Activated CD8-positive, alpha-beta memory T cell treated with anti-CD3 and anti-CD28 coated beads, Interleukin-2, amount 50 U/mL, for 48 hours (primary cell): ENCODE measurements around the gene ZNF367.

Experiments used
- DNase-seq: peaks from one replicate; pipeline ENCODE4 v3.0.0-alpha.2; 2020

The ZNF367 gene

DNA sequence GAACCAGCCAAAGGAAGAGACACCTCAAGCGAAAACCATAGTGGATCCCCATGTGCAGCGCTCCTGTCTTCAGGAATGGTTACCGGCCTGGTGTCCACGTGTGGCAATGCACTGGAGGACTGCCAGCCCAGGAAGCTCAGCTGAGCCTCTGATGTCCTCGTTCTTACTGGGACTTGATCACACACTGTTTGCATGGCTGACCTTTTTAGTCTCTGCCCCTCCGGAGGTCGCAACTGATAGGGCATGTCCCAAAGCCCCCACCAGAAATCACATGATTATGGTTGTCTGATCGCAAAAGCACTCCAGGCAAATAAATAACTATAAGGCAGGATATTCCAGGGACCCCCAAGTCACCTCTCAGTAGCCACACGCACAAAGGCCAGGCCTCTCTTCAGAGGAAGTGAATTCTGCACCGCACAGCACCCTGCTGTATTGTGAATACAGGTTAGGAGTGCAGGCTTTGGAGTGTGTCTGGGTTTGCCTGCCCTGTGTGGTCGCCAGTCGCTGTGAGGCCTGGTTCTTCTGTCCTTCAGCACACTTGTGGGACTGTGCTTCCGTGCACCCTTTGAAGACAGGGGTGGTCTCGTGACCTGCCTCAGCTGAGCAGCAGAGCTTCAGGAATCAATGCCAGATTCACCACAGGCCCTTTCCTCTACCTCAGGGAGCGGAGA is 18.4 kb upstream of the ZNF367 start:
- no peak for DNase-seq

- no peak for DNase-seq
Observed at GRCh38 chr9:96436063-96436455, 17.9 kb upstream of the ZNF367 start.

DNA sequence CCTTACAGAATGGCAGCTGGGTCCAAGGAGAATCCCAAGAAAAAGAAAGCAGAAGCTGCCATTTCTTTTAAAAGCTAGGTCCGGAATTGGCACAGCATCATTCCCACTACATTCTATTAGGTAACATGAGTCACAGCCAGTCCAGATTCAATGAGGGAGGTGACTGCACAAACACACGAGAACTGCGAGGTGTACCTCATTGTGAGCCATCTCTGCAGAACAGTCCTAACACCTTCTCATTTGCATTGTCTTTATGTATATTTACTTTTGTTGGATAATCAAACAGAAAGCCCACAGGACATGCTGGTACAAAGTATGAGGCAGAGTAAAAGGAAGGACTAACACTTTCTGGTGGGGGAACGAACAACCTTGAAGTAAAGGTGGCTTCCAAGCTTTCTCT is 17.2 kb upstream of the ZNF367 start:
- no peak for DNase-seq

- DNase-seq = no peak
Observed at GRCh38 chr9:96430377-96430776, 12.2 kb upstream of the ZNF367 start.

GRCh38 chr9:96429732-96430131 is 11.6 kb upstream of the ZNF367 start:
- no peak for DNase-seq

DNA sequence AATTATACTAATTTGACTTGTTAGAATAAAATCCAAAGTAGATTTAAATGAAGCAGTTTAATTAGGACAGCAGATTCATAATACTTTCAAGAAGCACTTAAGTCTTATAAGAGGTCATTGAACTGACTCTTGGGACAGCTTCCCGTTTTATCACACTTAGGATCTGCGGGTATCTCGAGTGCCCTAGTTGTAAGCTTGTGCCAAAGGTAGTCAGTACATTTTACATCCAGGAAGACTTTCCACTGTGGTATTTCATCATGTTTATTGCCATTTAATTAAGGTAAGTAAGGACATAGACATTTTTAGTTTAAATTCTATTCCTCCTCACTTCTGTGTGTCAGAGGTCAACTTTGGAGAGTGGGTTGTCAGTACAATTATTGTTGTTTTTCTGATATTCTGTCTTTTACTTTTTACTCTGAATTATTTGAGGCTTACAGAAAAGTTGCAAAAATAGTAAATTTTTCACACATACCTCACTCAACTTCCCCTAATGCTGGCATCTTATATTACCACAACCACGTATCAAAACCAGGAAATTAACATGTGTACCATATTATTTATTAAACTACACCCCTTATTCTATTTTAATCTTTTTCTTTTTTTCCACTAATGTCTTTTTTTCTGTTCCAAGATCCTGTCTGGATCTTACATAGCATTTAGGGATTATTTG is 7.5 kb upstream of the ZNF367 start:
- DNase-seq = no peak

DNA sequence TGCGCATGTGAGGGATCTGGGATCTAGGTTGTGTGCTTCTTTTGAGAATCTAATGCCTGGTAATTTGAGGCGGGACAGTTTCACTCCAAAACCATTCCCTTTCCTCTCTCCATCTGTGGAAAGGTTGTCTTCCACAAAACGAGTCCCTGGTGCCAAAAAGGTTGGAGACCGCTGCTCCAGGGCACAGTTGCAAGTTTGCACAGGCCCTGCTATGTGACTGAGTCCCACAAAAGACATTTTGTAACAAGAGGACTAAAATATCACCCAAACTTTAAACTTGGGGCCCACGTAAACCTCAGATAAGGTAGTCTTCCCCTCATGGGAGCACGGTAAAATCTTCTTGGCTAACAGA is 5.8 kb upstream of the ZNF367 start:
- no peak for DNase-seq

DNA sequence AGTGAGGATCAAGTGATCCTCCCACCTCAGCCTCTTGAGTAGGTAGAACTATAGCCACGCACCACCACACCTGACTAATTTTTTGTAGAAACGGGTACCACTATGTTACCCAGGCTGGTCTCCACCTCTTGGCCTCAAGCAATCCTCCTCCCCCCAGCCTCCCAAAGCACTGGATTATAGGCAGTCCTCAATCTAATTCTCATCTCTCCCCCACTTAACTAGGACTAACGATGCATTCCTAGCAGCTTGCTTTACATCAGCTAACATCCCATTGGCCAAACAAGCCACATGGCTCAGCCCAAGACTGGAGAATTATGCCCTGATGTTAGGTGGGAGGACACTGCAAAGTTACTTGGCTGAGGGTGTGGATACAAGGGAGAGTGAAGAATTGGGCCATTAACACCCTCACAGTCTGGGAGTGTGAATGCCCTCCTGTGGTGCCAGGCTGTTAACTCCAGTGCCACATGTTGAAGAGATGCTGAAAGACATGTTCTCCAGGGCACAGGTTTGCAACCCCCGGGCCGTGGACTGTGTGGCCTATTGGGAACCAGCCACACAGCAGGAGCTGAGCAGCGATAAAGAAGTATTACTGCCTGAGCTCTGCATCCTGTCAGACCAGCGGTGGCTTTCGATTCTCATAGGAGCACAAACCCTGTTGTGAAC is 5.3 kb upstream of the ZNF367 start:
- DNase-seq = no peak

DNA sequence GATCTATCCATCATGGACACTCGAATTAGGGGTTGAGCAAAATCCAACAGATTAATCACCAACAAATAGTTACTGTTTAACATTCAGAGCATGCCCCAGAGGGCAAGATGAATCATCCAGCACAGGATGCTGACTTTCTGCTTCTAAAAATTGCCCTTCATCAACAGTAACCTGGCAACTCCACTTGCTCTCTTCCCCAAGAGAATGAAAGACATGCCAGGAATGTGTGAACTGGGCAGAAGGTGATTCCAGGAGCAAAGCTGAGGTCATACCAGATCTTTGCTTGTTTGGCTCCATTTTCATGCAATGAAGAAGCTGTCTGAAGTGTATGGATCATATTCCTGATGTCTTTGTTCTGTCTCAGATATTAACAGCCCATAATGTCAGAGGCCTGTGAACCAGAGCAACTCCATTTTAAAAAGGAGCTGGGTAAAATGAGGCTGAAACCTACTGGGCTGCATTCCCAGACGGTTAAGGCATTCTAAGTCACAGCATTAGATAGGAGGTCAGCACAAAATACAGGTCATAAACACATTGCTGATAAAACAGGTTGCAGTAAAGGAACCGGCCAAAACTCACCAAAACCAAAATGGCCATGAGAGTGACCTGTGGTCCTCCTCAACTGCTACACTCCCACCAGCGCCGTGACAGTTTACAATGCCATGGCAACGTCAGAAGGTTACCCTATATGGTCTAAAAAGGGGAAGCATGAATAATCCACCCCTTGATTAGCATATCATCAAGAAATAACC is 2.5 kb upstream of the ZNF367 start:
- DNase-seq = no peak

DNA sequence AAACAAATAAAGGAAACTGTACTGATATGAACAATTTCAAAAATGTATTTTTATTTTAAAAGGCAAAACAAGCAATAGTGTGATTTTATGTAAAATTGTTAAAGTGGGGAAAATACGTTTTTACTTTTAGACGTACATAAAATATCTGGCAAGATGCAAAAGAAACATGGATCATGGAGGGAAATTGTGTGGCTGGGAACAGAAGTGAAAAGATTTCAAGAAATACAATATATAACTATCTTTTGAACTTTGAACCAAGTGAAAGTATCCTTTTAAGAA is 1.5 kb upstream of the ZNF367 start:
- DNase-seq = no peak

DNA sequence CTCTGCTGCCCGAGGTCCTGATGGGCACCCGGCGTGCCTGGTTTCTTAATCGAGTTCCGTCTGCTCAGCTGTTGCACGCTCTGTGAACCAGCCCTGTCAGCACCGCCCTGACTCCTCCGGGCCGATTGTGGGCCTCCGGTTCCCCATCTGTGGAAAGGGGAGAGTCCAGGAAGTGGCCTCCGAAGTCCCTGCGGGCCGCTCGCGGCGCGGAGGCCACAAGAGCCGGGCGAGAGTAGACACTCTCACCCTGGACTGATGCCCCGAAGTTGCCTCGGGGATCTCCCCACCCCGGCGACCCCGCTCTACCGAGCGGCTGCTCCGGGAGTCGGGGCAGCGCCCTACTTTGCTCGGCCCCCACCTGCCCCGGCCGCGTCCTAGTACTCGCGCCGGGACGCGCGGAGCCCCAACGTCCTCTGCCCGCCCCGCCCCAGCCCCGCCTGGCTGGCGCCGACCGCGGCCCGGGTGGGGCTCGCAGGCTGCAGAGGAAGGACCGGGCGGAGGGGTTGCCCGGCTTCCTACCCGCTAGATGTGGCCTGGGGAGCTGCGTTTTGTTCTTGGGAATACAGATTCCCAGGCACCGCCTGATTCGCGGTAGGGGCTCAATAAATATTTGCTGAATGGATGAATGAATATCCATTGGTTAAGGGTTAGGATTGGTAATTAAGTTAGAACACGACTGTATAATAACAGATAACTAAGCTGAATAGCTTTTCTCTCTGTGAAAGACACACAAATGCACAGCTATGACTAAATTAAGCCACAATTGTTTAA is 935 bp upstream of the ZNF367 start:
- DNase-seq = peak; percentile 79

GRCh38 chr9:96417661-96418082 is 498 bp downstream of the ZNF367 start:
- DNase-seq = peak; percentile 78

- peak; percentile 96 for DNase-seq
Observed at GRCh38 chr9:96417051-96417586, 1.1 kb downstream of the ZNF367 start.

GRCh38 chr9:96413302-96414221 is 4.6 kb downstream of the ZNF367 start:
- no peak for DNase-seq

- DNase-seq = no peak
Observed at GRCh38 chr9:96412174-96412913, 5.8 kb downstream of the ZNF367 start.

GRCh38 chr9:96411129-96411838 is 6.9 kb downstream of the ZNF367 start:
- no peak for DNase-seq

GRCh38 chr9:96408409-96409280 is 9.5 kb downstream of the ZNF367 start:
- DNase-seq = no peak

- no peak for DNase-seq
Observed at GRCh38 chr9:96400132-96400910, 17.8 kb downstream of the ZNF367 start.

- DNase-seq = no peak
Observed at GRCh38 chr9:96399325-96399633, 18.9 kb downstream of the ZNF367 start.
